NCI-H2171 (cell line): Measurements from ENCODE around the gene AMBRA1.

ENCODE experiments used
- DNase-seq: peaks from one replicate; lab custom pipeline; 2025; lab: John Stamatoyannopoulos, UW

AMBRA1 gene

GRCh38 chr11:46367244-46367915 lies 226.4 kb downstream of the AMBRA1 start:
- DNase-seq = peak; percentile 67

- DNase-seq = no peak
These were observed 227.1 kb downstream of the AMBRA1 start for GRCh38 chr11:46366661-46367161.

GRCh38 chr11:46366260-46366659 lies 227.6 kb downstream of the AMBRA1 start:
- DNase-seq = no peak

GRCh38 chr11:46364791-46365190 lies 229.0 kb downstream of the AMBRA1 start:
- DNase-seq = no peak

- no peak for DNase-seq
These were observed 229.8 kb downstream of the AMBRA1 start for GRCh38 chr11:46364056-46364455.

- no peak for DNase-seq
These were observed 230.3 kb downstream of the AMBRA1 start for GRCh38 chr11:46363455-46364005.

- no peak for DNase-seq
These were observed 230.8 kb downstream of the AMBRA1 start for GRCh38 chr11:46363031-46363407.

- no peak for DNase-seq
These were observed 231.4 kb downstream of the AMBRA1 start for GRCh38 chr11:46362156-46363030.

- DNase-seq = peak; percentile 76
These were observed 232.3 kb downstream of the AMBRA1 start for GRCh38 chr11:46361283-46362155.

- DNase-seq = no peak
These were observed 232.9 kb downstream of the AMBRA1 start for GRCh38 chr11:46360878-46361277.

- DNase-seq = no peak
These were observed 233.9 kb downstream of the AMBRA1 start for GRCh38 chr11:46359953-46360352.

- DNase-seq = peak; percentile 80
These were observed 236.3 kb downstream of the AMBRA1 start for GRCh38 chr11:46357483-46357936.

- no peak for DNase-seq
These were observed 236.8 kb downstream of the AMBRA1 start for GRCh38 chr11:46356924-46357482.

GRCh38 chr11:46353698-46354097 lies 240.1 kb downstream of the AMBRA1 start:
- DNase-seq = no peak

- DNase-seq = no peak
These were observed 241.6 kb downstream of the AMBRA1 start for GRCh38 chr11:46352063-46352841.

GRCh38 chr11:46351606-46352005 lies 242.2 kb downstream of the AMBRA1 start:
- no peak for DNase-seq

- no peak for DNase-seq
These were observed 242.7 kb downstream of the AMBRA1 start for GRCh38 chr11:46351148-46351547.

- no peak for DNase-seq
These were observed 243.1 kb downstream of the AMBRA1 start for GRCh38 chr11:46350695-46351094.

GRCh38 chr11:46348566-46349401 lies 245.0 kb downstream of the AMBRA1 start:
- DNase-seq = no peak
